MG63 (cell line): ENCODE results near the gene KATNAL1. TPM values are rescaled to one million over a fixed set of nuclear protein-coding genes. Genes with fewer than 3 reads are reported as not detected.
A peak's percentile ranks its signal among the peaks of the same experiment; 100 is the strongest.
"Not testable (repeated sequence)": the region's sequence is repeated elsewhere in the genome, so short reads cannot be mapped to it uniquely, and the experiment has no call there.

Experiments
- DNase-seq: peaks from one replicate; pipeline ENCODE4 v3.0.0-alpha.2; 2020
- H3K27me3 ChIP-seq: fragments of 250-450 bp; sonication (Bioruptor Pico); 2 replicates; pipeline ENCODE4 v1.5.1; 2020; ENCODE audit warnings: mild to moderate bottlenecking, moderate library complexity
- H3K36me3 ChIP-seq: fragments of 250-450 bp; sonication (Bioruptor Pico); 2 replicates; pipeline ENCODE4 v1.5.1; 2020; ENCODE audit warnings: mild to moderate bottlenecking, moderate library complexity
- H3K4me3 ChIP-seq: fragments of 250-450 bp; sonication (Bioruptor Pico); 2 replicates; pipeline ENCODE4 v1.5.1; 2020; ENCODE audit warnings: mild to moderate bottlenecking, moderate library complexity
- H3K9me3 ChIP-seq: fragments of 250-450 bp; sonication (Bioruptor Pico); 2 replicates; pipeline ENCODE4 v1.5.1; 2020; ENCODE audit warnings: mild to moderate bottlenecking, moderate library complexity
- total RNA-seq: library from RNA; depleted of rRNA; stranded (reverse); fragments of >200 nt; shearing (Covaris generic); gene quantifications from 2 replicates; pipeline ENCODE4 v1.2.3, GENCODE V29; 2014; ENCODE audit warnings: low replicate concordance

Gene KATNAL1
- total RNA-seq, 1 experiment from 2014 or later, result 13.6 TPM

GRCh38 chr13:30312904-30313303 is 5.6 kb upstream of the KATNAL1 start:
- DNase-seq, result no peak
- no peaks in the 10 kb centered on the region for H3K27me3 ChIP-seq
- H3K9me3 ChIP-seq, result no peaks in the 10 kb centered on the region
- no peaks in the 10 kb centered on the region for H3K36me3 ChIP-seq
- no peak overlapping the region for H3K4me3 ChIP-seq

GRCh38 chr13:30308548-30308947 is 1.2 kb upstream of the KATNAL1 start:
- Histone ChIP-seq H3K9me3 (no peaks in the 10 kb centered on the region), H3K36me3 (no peaks in the 10 kb centered on the region), H3K27me3 (no peaks in the 10 kb centered on the region), H3K4me3 (no peak overlapping the region; the same call in 1 of the 2 replicates)
- DNase-seq, result no peak

GRCh38 chr13:30307971-30308290 is 580 bp upstream of the KATNAL1 start:
- peak overlapping the region; percentile 92 for H3K4me3 ChIP-seq
- H3K27me3 ChIP-seq, result no peaks in the 10 kb centered on the region
- H3K9me3 ChIP-seq, result no peaks in the 10 kb centered on the region
- no peaks in the 10 kb centered on the region for H3K36me3 ChIP-seq
- DNase-seq, result no peak

- Histone ChIP-seq H3K9me3 (no peaks in the 10 kb centered on the region), H3K36me3 (no peaks in the 10 kb centered on the region), H3K4me3 (peak overlapping the region; percentile 92), H3K27me3 (no peaks in the 10 kb centered on the region)
- peak; percentile 92 for DNase-seq
Observed at GRCh38 chr13:30306762-30307193, 573 bp downstream of the KATNAL1 start.

GRCh38 chr13:30305456-30305970 is 1.8 kb downstream of the KATNAL1 start:
- no peaks in the 10 kb centered on the region for H3K27me3 ChIP-seq
- DNase-seq, result no peak

GRCh38 chr13:30303269-30303668 is 4.1 kb downstream of the KATNAL1 start:
- DNase-seq, result peak; percentile 17
- no peaks in the 10 kb centered on the region; the same call in 1 of the 2 replicates for H3K36me3 ChIP-seq

More at GRCh38 chr13:30305456-30305970, 1.8 kb downstream of the KATNAL1 start:
- Histone ChIP-seq H3K36me3 (no peaks in the 10 kb centered on the region; the same call in 1 of the 2 replicates), H3K9me3 (no peaks in the 10 kb centered on the region), H3K4me3 (peak overlapping the region; percentile 92)

GRCh38 chr13:30301827-30302226 is 5.5 kb downstream of the KATNAL1 start:
- Histone ChIP-seq H3K36me3 (no peaks in the 10 kb centered on the region; the same call in 1 of the 2 replicates), H3K9me3 (peaks cover 13% of the 10 kb centered on the region; the same call in 1 of the 2 replicates), H3K27me3 (no peaks in the 10 kb centered on the region), H3K4me3 (no peak overlapping the region)
- DNase-seq, result peak; percentile 21

More at GRCh38 chr13:30303269-30303668, 4.1 kb downstream of the KATNAL1 start:
- H3K4me3 ChIP-seq, result no peak overlapping the region
- no peaks in the 10 kb centered on the region for H3K27me3 ChIP-seq
- peaks cover 9% of the 10 kb centered on the region; the same call in 1 of the 2 replicates for H3K9me3 ChIP-seq

GRCh38 chr13:30300596-30300995 is 6.8 kb downstream of the KATNAL1 start:
- peaks cover 13% of the 10 kb centered on the region; the same call in 1 of the 2 replicates for H3K9me3 ChIP-seq
- no peaks in the 10 kb centered on the region for H3K27me3 ChIP-seq
- no peak overlapping the region for H3K4me3 ChIP-seq
- no peak for DNase-seq
- H3K36me3 ChIP-seq, result no peaks in the 10 kb centered on the region; the same call in 1 of the 2 replicates

- DNase-seq, result no peak
- H3K9me3 ChIP-seq, result peaks cover 13% of the 10 kb centered on the region; the same call in 1 of the 2 replicates
Observed at GRCh38 chr13:30299786-30300185, 7.6 kb downstream of the KATNAL1 start.

GRCh38 chr13:30295116-30295515 is 12.2 kb downstream of the KATNAL1 start:
- H3K4me3 ChIP-seq, result no peak overlapping the region
- no peaks in the 10 kb centered on the region; the same call in none of the 2 replicates for H3K36me3 ChIP-seq
- no peak for DNase-seq
- H3K9me3 ChIP-seq, result peaks cover 13% of the 10 kb centered on the region; the same call in 1 of the 2 replicates
- no peaks in the 10 kb centered on the region for H3K27me3 ChIP-seq

More at GRCh38 chr13:30299786-30300185, 7.6 kb downstream of the KATNAL1 start:
- H3K4me3 ChIP-seq, result no peak overlapping the region
- no peaks in the 10 kb centered on the region; the same call in 1 of the 2 replicates for H3K36me3 ChIP-seq
- no peaks in the 10 kb centered on the region for H3K27me3 ChIP-seq

- Histone ChIP-seq H3K9me3 (peaks cover 10% of the 10 kb centered on the region; the same call in 1 of the 2 replicates), H3K4me3 (no peak overlapping the region), H3K36me3 (no peaks in the 10 kb centered on the region; the same call in none of the 2 replicates), H3K27me3 (no peaks in the 10 kb centered on the region)
- DNase-seq, result no peak
Observed at GRCh38 chr13:30294004-30294403, 13.3 kb downstream of the KATNAL1 start.

- Histone ChIP-seq H3K4me3 (no peak overlapping the region), H3K36me3 (no peaks in the 10 kb centered on the region; the same call in 1 of the 2 replicates), H3K9me3 (peaks cover 1% of the 10 kb centered on the region; the same call in 1 of the 2 replicates), H3K27me3 (no peaks in the 10 kb centered on the region)
- DNase-seq, result no peak
Observed at GRCh38 chr13:30292325-30292724, 15.0 kb downstream of the KATNAL1 start.

- Histone ChIP-seq H3K36me3 (no peaks in the 10 kb centered on the region; the same call in 1 of the 2 replicates), H3K27me3 (no peaks in the 10 kb centered on the region), H3K4me3 (no peak overlapping the region), H3K9me3 (no peaks in the 10 kb centered on the region)
- DNase-seq, result no peak
Observed at GRCh38 chr13:30290812-30291436, 16.4 kb downstream of the KATNAL1 start.

- Histone ChIP-seq H3K9me3 (no peaks in the 10 kb centered on the region), H3K36me3 (no peaks in the 10 kb centered on the region; the same call in 1 of the 2 replicates), H3K4me3 (no peak overlapping the region), H3K27me3 (no peaks in the 10 kb centered on the region)
- DNase-seq, result no peak
Observed at GRCh38 chr13:30289533-30289932, 17.8 kb downstream of the KATNAL1 start.

- not testable (repeated sequence) for H3K4me3 ChIP-seq, DNase-seq, H3K27me3 ChIP-seq, H3K9me3 ChIP-seq, H3K36me3 ChIP-seq
Observed at GRCh38 chr13:30286059-30286458, 21.3 kb downstream of the KATNAL1 start.

GRCh38 chr13:30276178-30276577 is 31.2 kb downstream of the KATNAL1 start:
- no peak for DNase-seq
- H3K36me3 ChIP-seq, result peaks cover 36% of the 10 kb centered on the region
- no peak overlapping the region for H3K4me3 ChIP-seq
- H3K9me3 ChIP-seq, result no peaks in the 10 kb centered on the region; the same call in 1 of the 2 replicates
- no peaks in the 10 kb centered on the region for H3K27me3 ChIP-seq

- Histone ChIP-seq H3K27me3 (no peaks in the 10 kb centered on the region), H3K4me3 (no peak overlapping the region), H3K9me3 (no peaks in the 10 kb centered on the region; the same call in 1 of the 2 replicates), H3K36me3 (peaks cover 31% of the 10 kb centered on the region)
- no peak for DNase-seq
Observed at GRCh38 chr13:30274083-30274482, 33.3 kb downstream of the KATNAL1 start.

- not testable (repeated sequence) for DNase-seq, H3K9me3 ChIP-seq, H3K4me3 ChIP-seq, H3K27me3 ChIP-seq
- peaks cover 14% of the 10 kb centered on the region for H3K36me3 ChIP-seq
Observed at GRCh38 chr13:30270035-30270434, 37.3 kb downstream of the KATNAL1 start.
